ENCODE data around the gene ANGEL1. TPM values are rescaled to one million over a fixed set of nuclear protein-coding genes. Genes with fewer than 3 reads are reported as not detected.

Gene ANGEL1
- total and polyA plus RNA-seq, 2 of the 13 experiments (the other 11 are each of a cell fraction or from before 2014, with no cell fraction given), result 14.3 to 20.1 TPM

DNA sequence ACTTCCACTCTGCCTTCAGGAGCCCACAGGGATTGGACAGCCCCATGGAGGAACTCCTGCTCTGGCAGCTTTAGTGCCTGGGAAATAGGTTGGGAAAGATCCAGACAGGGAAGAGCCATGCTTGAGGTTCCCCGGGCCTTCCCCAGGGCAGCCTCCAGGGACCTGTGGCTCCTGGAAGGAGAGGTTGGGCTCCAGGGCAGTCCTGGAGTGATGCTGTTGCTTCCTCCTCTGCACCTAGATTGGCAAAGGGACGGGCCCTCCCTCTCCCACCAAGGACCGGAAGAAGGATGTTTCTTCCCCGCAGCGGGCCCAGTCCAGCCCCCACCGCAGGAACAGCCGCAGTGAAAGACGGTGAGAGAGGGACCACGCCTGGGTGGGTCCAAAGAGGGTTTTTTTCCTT, 35.0 kb downstream of the ANGEL1 start (continued):
- TF ChIP-seq, protein P1, sequence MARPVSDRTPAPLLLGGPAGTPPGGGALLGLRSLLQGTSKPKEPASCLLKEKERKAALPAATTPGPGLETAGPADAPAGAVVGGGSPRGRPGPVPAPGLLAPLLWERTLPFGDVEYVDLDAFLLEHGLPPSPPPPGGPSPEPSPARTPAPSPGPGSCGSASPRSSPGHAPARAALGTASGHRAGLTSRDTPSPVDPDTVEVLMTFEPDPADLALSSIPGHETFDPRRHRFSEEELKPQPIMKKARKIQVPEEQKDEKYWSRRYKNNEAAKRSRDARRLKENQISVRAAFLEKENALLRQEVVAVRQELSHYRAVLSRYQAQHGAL (CRISPR knock-in tag; IDR thresholded peaks at IDR 0.05; ENCODE audit: not compliant biosample characterization), result no peak
- TF ChIP-seq, protein P2, sequence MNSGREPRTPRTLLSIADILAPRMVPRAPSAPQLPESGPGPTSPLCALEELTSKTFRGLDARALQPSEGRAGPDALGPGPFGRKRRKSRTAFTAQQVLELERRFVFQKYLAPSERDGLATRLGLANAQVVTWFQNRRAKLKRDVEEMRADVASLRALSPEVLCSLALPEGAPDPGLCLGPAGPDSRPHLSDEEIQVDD (CRISPR knock-in tag; IDR thresholded peaks at IDR 0.05; ENCODE audit: borderline replicate concordance), result no peak
- no peak for TF ChIP-seq MTA1 (CRISPR knock-in tag; IDR thresholded peaks at IDR 0.05; ENCODE audit: borderline replicate concordance)
- no peak for TF ChIP-seq FOXC1 (CRISPR knock-in tag; IDR thresholded peaks at IDR 0.05; ENCODE audit: borderline replicate concordance)
- no peak for TF ChIP-seq ZBTB3 (CRISPR knock-in tag; IDR thresholded peaks at IDR 0.05; ENCODE audit: borderline replicate concordance, low read depth)

DNA sequence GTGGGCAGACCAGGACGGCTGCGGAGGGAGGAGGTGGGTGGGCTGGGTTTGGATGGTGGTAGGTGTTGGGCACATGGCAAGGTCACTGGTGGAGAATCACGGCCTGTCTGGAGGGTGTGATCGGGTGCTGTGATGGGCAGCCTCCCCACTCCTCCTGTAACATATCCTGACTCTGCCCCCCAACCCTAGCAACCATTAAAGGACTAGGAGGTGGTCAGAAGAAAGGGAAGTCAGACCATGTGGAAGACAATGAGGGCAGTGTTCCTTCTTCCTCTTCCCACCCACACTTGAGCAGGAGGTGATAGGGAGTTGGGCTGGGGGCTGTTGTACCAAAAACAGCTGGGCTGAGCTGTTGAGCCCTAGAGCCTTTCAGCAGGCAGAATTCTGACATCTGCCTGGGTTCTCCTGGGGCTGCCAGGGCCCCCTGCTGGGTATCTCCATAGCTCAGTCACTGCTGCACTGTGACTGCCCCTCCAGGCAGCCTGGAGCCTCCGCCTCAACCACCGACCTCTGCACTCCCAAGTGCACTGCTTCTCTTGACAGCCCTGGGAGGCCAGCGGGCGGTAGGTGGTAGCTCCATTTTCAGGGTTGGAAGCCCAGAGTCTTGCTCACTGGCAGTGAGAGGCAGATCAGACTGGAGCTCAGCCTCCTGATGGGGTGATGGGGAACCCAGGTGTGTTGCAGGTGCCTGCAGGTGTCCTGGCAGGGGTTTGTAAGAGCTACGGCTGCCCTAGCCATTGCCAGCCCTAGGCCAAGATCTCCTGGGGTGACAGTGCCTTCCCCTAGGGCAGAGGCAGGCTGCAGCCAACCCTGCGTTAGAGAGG, 36.0 kb downstream of the ANGEL1 start:
- Histone ChIP-seq H3K27ac (ENCODE audit: extremely low read length, insufficient read depth, low read length) (no peak overlapping the region), H3K4me1 (ENCODE audit: insufficient read depth, low read length) (peaks cover 29% of the 10 kb centered on the region), H3K9ac (ENCODE audit: insufficient read depth, low read depth, low read length) (no peak overlapping the region), H3K27me3 (ENCODE audit: control insufficient read depth in 1 of 2, insufficient read depth in 2 of 2, low read length in 2 of 2) (no peaks in the 10 kb centered on the region), H2AFZ (ENCODE audit: low read length) (no peak overlapping the region), H3K36me3 (replicated peaks in 1 of 2; ENCODE audit: control insufficient read depth in 1 of 2, insufficient read depth in 2 of 2, low read length in 2 of 2) (0 out of 5 replicates have a peak, but pooled peaks cover 0 to 4% of the 10 kb centered on the region in 2 experiments), H3K9me3 (ENCODE audit: low read length) (no peaks in the 10 kb centered on the region), H4K20me1 (ENCODE audit: insufficient read depth, low read length) (no peaks in the 10 kb centered on the region), H3K79me2 (ENCODE audit: insufficient read depth, low read length) (no peaks in the 10 kb centered on the region), H3K4me2 (ENCODE audit: low read depth, low read length) (no peak overlapping the region), H3K4me3 (replicated peaks in 1 of 3; ENCODE audit: insufficient read depth in 1 of 3, low read depth in 2 of 3, low read length in 3 of 3) (no peak overlapping the region)
- DNase-seq (ENCODE audit: low spot score) (peak; percentile 29), FAIRE-seq (peak; percentile 8), ATAC-seq (peak; percentile 85)
- POLR2A ChIA-PET, result interaction anchor here (0.9 kb wide), 1 partner anchor 8 kb away, joined by 4 read pairs; no protein-coding TSS in a partner anchor
- intact Hi-C loops (cut with micrococcal nuclease; ENCODE audit: unreplicated experiment) (no loop called here), in situ Hi-C loops (cut with HindIII; ENCODE audit: extremely low pct_ligation_motif_present, low pct_unique_long_range_greater_than_20kb) (no loop called here)
- 53% methylated on average over 3 of the region's 10 CpGs for WGBS (ENCODE audit: low lambda C conversion rate)
- no TSS peak for BruUV-seq (replicated peaks)
- CTCF ChIA-PET (ENCODE audit: low intra/inter-chr PET ratio, low total read pairs), result interaction anchor here (1.5 kb wide), 1 partner anchor 67 kb away, joined by 8 read pairs; no protein-coding TSS in a partner anchor
- TF ChIP-seq PHF8 (CRISPR knock-in tag; IDR thresholded peaks at IDR 0.05), result no peak
- no peak for TF ChIP-seq SIX4 (CRISPR knock-in tag; IDR thresholded peaks at IDR 0.05)
- no peak for TF ChIP-seq PLRG1 (conservative IDR thresholded peaks at IDR 0.05)
- no peak for TF ChIP-seq SSRP1 (CRISPR knock-in tag; IDR thresholded peaks at IDR 0.05)
- TF ChIP-seq, protein P3, sequence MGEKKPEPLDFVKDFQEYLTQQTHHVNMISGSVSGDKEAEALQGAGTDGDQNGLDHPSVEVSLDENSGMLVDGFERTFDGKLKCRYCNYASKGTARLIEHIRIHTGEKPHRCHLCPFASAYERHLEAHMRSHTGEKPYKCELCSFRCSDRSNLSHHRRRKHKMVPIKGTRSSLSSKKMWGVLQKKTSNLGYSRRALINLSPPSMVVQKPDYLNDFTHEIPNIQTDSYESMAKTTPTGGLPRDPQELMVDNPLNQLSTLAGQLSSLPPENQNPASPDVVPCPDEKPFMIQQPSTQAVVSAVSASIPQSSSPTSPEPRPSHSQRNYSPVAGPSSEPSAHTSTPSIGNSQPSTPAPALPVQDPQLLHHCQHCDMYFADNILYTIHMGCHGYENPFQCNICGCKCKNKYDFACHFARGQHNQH (CRISPR knock-in tag; IDR thresholded peaks at IDR 0.05), result no peak
- no peak for TF ChIP-seq ZNF768 (CRISPR knock-in tag; IDR thresholded peaks at IDR 0.05)
- TF ChIP-seq, protein P4, sequence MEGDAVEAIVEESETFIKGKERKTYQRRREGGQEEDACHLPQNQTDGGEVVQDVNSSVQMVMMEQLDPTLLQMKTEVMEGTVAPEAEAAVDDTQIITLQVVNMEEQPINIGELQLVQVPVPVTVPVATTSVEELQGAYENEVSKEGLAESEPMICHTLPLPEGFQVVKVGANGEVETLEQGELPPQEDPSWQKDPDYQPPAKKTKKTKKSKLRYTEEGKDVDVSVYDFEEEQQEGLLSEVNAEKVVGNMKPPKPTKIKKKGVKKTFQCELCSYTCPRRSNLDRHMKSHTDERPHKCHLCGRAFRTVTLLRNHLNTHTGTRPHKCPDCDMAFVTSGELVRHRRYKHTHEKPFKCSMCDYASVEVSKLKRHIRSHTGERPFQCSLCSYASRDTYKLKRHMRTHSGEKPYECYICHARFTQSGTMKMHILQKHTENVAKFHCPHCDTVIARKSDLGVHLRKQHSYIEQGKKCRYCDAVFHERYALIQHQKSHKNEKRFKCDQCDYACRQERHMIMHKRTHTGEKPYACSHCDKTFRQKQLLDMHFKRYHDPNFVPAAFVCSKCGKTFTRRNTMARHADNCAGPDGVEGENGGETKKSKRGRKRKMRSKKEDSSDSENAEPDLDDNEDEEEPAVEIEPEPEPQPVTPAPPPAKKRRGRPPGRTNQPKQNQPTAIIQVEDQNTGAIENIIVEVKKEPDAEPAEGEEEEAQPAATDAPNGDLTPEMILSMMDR (CRISPR knock-in tag; IDR thresholded peaks at IDR 0.05), result peak; percentile 47
- 0 out of 2 replicates have a peak, but pooled peaks have one; percentile 31 for TF ChIP-seq FOXC1 (CRISPR knock-in tag; IDR thresholded peaks at IDR 0.05; ENCODE audit: borderline replicate concordance)
- TF ChIP-seq ZNF160 (CRISPR knock-in tag; IDR thresholded peaks at IDR 0.05), result no peak
- TF ChIP-seq AGO1 (IDR thresholded peaks at IDR 0.05; ENCODE audit: low read depth, low read length, poor library complexity, severe bottlenecking), result no peak
- no peak for TF ChIP-seq ZNF619 (CRISPR knock-in tag; IDR thresholded peaks at IDR 0.05)

All from HepG2 (cell line).